Large intestine (tissue), 3 donors: ENCODE results near the gene RPL9. TPM values are rescaled to one million over a fixed set of nuclear protein-coding genes. Genes with fewer than 3 reads are reported as not detected.

ENCODE experiments used
- DNase-seq, 2 donors: peaks; one replicate each; pipeline versions ENCODE4 v3.0.0 to v3.0.0-alpha.2; 2013
- H3K27ac ChIP-seq: one replicate; pipeline ENCODE4 v1.5.1; 2013; ENCODE audit warnings: low read length
- H3K27me3 ChIP-seq: 2 replicates; pipeline ENCODE4 v1.6.1; 2013; ENCODE audit warnings: low read length; ENCODE audit not compliant: control insufficient read depth, insufficient read depth
- H3K36me3 ChIP-seq: 2 replicates; pipeline ENCODE4 v1.6.1; 2013; ENCODE audit warnings: low read length; ENCODE audit not compliant: control insufficient read depth, insufficient read depth
- H3K4me1 ChIP-seq: one replicate; pipeline ENCODE4 v1.6.1; 2013; ENCODE audit warnings: low read length; ENCODE audit not compliant: control insufficient read depth, insufficient read depth
- H3K4me3 ChIP-seq: one replicate; pipeline ENCODE4 v1.5.1; 2013; ENCODE audit warnings: low read length
- H3K9me3 ChIP-seq: one replicate; pipeline ENCODE4 v1.6.1; 2013; ENCODE audit warnings: mild to moderate bottlenecking, low read depth, low read length, moderate library complexity; ENCODE audit not compliant: control insufficient read depth
- WGBS: methylation state at CpG from one replicate; pipeline ENCODE4 v1.1.5; 2013; ENCODE audit warnings: low lambda C conversion rate; ENCODE audit not compliant: insufficient coverage; 5-methylcytosine and 5-hydroxymethylcytosine counted together
- polyA plus RNA-seq: library from polyadenylated mRNA; unstranded; fragments of 120-200 nt; gene quantifications from one replicate; pipeline ENCODE4 v1.2.1, GENCODE V29; 2013

The RPL9 gene
- polyA plus RNA-seq, 1 donor, result 1,880 TPM

DNA sequence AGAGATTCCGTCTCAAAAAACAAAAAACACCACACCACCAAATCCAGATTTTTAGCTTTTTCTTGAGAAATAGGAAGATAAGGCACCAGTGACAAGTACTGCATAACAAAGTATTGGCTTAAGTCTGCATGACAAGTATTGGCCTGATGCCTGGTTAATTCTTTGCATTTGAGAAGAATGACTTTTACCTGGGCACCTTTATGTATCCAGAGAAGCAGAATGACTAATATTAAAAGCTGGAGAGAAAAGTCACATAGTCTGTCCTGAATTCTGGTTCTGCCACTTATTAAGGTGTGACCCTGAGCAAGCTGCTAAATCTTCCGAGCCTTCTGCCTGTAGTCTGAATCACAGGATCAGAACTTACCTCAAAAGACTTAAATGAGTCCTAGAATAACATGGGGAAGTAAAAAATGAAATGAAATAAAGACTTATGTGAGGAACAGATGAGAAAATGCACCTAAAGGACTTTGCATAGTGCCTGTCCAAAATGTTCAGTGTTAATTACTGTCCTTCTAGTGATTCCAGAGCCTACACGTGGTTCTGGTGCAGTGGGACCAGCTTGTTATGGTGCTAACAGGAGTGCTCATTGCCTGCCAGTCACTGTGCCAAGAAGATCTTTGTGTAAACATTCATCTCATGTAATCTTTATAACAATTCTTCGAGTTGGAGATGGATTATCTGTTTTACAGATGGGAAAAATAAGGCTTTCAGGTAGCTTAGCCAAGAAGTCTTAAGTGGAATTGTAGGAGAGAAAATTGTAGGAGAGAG lies 36.9 kb upstream of the RPL9 start:
- no peak for DNase-seq
- Histone ChIP-seq H3K36me3 (peaks cover 13% of the 10 kb centered on the region), H3K4me1 (no peaks in the 10 kb centered on the region), H3K4me3 (no peak overlapping the region), H3K27ac (no peak overlapping the region), H3K27me3 (no peaks in the 10 kb centered on the region), H3K9me3 (no peaks in the 10 kb centered on the region)
- WGBS, result 60% methylated on average over 1 of the region's 4 CpGs

DNA sequence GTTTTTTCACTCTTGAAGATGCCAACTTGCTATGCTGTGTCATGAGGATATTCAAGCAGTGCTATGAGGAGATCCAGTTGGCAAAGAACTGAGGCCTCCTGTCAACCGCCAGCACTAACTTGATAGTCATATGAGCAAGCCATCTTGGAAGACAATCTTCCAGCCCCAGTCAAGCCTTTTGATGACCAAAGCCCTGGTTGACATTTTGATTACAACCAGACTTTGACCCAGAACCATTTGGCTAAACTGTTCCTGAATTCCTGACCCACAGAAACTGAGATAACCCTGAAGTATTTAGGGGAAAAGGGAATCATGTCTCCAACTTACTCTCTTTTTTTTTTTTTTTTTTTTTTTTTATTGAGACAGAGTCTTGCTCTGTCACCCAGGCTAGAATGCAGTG lies 35.6 kb upstream of the RPL9 start:
- WGBS, result no CpG with 5 or more reads among the region's 1 CpG
- H3K36me3 ChIP-seq, result peaks cover 8% of the 10 kb centered on the region
- peak; percentile 21 to 26 for DNase-seq

DNA sequence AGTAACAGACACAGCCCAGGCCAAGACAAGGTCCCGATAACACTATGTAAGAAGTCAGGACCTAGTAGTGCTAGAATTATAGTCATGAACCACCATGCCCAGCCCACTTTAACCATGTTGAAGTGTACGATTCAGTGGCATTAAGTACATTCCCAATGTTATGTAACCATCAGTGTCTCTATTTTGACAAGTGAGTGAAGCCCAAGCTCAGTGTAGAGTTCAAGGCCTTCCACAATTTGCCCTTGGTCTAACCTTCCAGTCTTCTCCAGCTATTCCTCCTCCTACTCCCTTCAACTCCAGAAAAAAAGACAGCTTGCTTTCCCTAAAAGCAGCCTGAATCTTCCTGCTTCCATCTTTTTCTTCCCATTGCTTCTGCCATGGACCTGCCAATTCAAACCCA lies 31.6 kb upstream of the RPL9 start:
- no peak overlapping the region for H3K4me3 ChIP-seq
- H3K4me1 ChIP-seq, result peaks cover 9% of the 10 kb centered on the region
- H3K9me3 ChIP-seq, result no peaks in the 10 kb centered on the region
- no peaks in the 10 kb centered on the region for H3K36me3 ChIP-seq
- no CpG with 5 or more reads among the region's 2 CpGs for WGBS
- H3K27ac ChIP-seq, result no peak overlapping the region
- no peak for DNase-seq
- no peaks in the 10 kb centered on the region for H3K27me3 ChIP-seq

More for the DNA sequence above, 35.6 kb upstream of the RPL9 start:
- no peaks in the 10 kb centered on the region for H3K4me1 ChIP-seq
- H3K4me3 ChIP-seq, result no peak overlapping the region
- H3K27me3 ChIP-seq, result no peaks in the 10 kb centered on the region
- no peak overlapping the region for H3K27ac ChIP-seq
- H3K9me3 ChIP-seq, result no peaks in the 10 kb centered on the region

DNA sequence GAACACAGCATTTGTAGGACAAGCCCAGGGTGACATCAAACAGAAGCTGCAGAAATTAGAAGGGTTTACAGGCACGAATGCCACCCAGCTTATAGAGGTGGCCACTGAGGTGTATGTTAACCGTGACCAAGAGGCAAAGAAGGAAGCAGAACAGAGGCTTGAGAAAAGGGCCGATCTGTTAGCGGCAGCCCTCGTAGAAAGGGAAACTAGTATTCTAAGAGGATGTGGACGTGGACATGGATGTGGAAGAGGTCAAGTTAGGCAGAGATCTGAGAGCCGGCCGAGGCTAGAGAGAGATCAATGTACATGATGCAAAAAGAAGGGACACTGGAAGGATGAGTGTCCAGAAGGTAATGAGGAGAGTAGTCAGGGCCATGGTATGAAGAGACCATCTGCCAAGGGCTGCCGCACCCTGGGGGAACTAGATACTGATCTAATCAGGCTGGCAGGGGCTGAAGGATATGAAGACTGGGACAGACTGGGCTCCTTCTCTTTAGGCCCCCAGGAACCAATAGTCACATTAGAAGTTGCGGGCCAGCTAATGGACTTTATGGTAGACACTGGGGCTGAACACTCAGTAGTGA lies 27.6 kb upstream of the RPL9 start:
- H3K4me3 ChIP-seq, result no peak overlapping the region
- H3K4me1 ChIP-seq, result peaks cover 9% of the 10 kb centered on the region
- no peak overlapping the region for H3K27ac ChIP-seq
- no peaks in the 10 kb centered on the region for H3K27me3 ChIP-seq
- DNase-seq, result no peak
- WGBS, result 94% methylated on average over 6 of the region's 10 CpGs
- no peaks in the 10 kb centered on the region for H3K36me3 ChIP-seq
- peaks cover 6% of the 10 kb centered on the region for H3K9me3 ChIP-seq

DNA sequence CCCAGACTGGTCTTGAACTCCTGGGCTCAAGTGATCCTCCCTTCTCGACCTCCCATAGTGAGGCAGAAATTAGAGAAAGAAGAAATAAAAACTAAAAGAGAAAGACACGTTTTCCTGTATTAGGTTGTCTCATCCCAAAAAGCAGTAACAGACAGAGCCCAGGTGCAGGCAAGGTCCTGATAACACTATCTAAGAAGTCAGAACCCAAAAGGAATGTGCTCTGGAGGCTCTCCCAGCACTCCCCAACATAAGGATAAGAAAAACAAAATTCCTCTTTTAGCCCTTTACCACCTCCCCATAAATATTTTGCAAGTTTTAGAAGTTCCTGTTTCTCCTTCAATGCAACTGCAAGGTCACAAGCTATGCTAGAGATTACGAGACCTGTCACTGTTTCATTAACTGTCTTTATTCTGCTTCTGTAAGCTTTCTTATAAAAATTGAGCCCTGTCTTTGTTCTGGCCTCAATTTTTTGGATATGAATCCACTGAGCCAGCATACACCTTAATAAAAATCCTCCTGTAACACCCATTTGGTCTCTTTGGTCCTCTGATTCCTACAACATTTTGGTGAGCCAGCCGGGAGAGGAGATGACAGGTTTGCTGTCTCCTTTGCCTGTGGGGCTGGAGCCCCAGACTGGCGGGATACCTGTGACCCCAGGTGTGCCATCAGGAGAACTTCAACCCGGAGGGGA lies 26.0 kb upstream of the RPL9 start:
- Histone ChIP-seq H3K9me3 (peaks cover 6% of the 10 kb centered on the region), H3K4me1 (peaks cover 9% of the 10 kb centered on the region), H3K36me3 (no peaks in the 10 kb centered on the region), H3K27ac (no peak overlapping the region), H3K4me3 (no peak overlapping the region), H3K27me3 (no peaks in the 10 kb centered on the region)
- DNase-seq, result no peak
- 100% methylated on average over 1 of the region's 6 CpGs for WGBS

DNA sequence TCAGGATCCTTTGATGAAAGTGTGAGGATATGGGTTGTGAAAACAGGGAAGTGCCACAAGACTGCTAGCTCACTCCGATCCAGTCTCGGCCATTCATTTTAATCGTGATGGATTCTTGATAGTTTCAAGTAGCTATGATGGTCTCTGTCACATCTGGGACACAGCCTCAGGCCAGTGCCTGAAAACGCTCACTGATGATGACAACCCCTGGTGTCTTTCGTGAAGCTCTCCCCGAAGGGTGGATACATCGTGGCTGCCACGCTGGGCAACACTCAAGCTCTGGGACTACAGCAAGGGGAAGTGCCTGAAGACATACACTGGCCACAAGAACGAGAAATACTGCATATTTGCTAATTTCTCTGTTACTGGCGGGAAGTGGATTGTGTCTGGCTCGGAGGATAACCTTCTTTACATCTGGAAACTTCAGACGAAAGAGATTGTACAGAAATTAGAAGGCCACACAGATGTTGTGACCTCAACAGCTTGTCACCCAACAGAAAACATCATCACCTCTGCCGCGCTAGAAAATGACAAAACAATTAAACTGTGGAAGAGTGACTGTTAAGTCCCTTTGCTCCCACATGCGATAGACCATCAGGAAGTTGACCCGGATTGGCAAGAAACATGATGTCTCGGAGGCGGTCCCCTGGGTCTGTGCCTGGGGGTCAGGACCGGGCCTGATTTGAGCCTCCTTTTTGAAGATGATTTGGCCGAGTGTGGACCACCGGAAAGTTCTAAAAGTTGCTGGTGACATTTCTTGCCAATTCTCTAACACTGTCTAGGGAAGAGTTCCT lies 22.4 kb upstream of the RPL9 start:
- no CpG with 5 or more reads among the region's 21 CpGs for WGBS
- Histone ChIP-seq H3K27me3 (no peaks in the 10 kb centered on the region), H3K27ac (no peak overlapping the region), H3K36me3 (no peaks in the 10 kb centered on the region), H3K4me1 (no peaks in the 10 kb centered on the region), H3K9me3 (peaks cover 6% of the 10 kb centered on the region), H3K4me3 (no peak overlapping the region)
- no peak for DNase-seq

DNA sequence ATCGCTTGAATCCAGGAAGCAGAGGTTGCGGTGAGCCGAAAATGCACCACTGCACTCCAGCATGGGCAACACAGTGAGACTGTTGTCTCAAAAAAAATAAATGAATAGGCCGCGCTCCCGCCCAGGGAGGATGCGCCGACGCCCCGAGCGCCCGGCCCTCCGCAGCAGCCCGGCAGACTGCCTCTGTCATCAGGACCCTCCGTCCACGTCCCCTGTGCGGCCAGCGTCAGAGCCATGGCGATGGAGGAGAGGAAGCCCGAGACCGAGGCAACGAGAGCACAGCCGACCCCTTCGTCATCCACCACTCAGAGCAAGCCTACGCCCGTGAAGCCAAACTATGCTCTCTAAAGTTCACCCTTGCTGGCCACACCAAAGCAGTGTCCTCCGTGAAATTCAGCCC lies 21.5 kb upstream of the RPL9 start:
- Histone ChIP-seq H3K4me1 (no peaks in the 10 kb centered on the region), H3K27me3 (no peaks in the 10 kb centered on the region), H3K27ac (no peak overlapping the region), H3K9me3 (peaks cover 6% of the 10 kb centered on the region), H3K4me3 (no peak overlapping the region), H3K36me3 (no peaks in the 10 kb centered on the region)
- no CpG with 5 or more reads among the region's 27 CpGs for WGBS
- DNase-seq, result no peak

DNA sequence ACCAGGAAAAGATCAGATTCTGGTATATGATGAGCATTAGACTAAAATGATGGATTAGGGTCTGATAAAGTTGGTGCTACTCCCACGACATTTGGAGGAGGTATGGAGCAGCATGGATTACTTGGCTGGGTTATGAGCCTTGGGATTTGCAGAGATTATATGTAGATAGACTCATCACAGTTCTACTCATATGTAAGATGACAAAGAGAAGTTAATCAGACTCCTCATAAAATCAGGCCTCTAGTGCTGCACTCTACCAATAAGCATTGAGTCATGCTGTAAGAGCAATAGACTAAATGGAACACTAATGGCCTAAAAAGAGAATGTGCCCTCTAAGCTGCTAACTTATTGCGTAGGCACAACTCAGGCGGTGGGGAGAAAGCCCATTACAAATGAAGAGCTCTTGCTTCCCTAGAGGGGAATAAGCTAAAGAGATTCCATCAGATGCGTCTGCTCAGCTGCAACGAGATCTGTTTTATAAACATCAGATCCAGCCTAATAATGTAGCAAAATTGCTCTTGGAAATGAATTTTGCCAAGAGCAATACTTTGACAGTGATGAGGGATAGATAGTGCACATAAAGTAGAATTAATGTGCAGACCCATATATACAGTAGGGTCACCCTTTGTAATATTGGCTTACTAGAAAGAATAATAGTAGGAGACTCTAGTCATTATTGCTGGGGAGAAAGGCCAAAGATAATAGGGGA lies 17.6 kb upstream of the RPL9 start:
- no CpG with 5 or more reads among the region's 5 CpGs for WGBS
- H3K9me3 ChIP-seq, result no peaks in the 10 kb centered on the region
- H3K4me3 ChIP-seq, result no peak overlapping the region
- H3K27me3 ChIP-seq, result no peaks in the 10 kb centered on the region
- H3K4me1 ChIP-seq, result no peaks in the 10 kb centered on the region
- DNase-seq, result no peak
- H3K36me3 ChIP-seq, result peaks cover 5% of the 10 kb centered on the region
- no peak overlapping the region for H3K27ac ChIP-seq

DNA sequence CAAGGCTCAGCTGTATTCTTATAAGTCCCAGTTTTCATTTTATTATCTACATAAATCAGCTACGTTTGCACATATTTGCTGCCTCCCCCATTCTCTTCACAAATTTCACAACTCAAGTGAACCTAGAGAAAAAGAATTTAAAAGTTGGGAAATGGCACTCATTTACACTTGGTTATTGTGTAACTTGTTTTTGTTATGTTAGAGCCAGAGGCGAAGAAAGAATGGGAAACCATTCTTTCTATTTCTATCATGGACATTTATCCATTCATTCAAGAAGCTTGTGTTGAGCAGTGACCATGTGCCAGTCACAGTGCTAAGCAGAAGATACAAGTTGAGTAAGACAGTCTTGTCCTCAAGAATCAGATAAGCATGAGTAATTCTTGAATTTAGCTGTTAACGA lies 13.7 kb upstream of the RPL9 start:
- 79% methylated on average over 2 of the region's 3 CpGs for WGBS
- Histone ChIP-seq H3K27me3 (no peaks in the 10 kb centered on the region), H3K36me3 (peaks cover 7% of the 10 kb centered on the region), H3K4me1 (peaks cover 3% of the 10 kb centered on the region), H3K4me3 (no peak overlapping the region), H3K9me3 (no peaks in the 10 kb centered on the region), H3K27ac (no peak overlapping the region)
- no peak for DNase-seq

DNA sequence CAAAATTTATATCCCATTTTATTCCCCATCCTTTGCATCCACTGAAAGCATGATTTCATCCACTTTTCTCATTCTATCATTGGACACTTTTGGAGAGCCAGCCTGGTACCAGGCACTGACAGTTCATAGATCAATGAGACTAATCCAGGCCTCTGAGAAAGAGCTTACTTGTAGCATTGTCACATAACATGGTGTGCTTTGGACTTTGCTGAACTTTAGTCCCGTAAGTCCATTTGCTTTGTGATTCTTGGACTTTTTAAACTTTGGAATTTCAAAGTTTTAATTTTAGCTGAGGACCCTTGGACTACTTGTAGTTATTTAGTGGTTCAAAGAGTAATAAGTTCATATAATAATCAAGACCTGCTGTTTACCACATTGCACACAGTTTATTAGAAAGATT lies 11.7 kb upstream of the RPL9 start:
- H3K4me3 ChIP-seq, result no peak overlapping the region
- no peaks in the 10 kb centered on the region for H3K9me3 ChIP-seq
- no peaks in the 10 kb centered on the region for H3K27me3 ChIP-seq
- H3K4me1 ChIP-seq, result peaks cover 3% of the 10 kb centered on the region
- DNase-seq, result peak; percentile 35 to 67
- peaks cover 11% of the 10 kb centered on the region for H3K36me3 ChIP-seq
- WGBS, result no CpG with 5 or more reads among the region's 1 CpG
- peak overlapping the region; percentile 79 for H3K27ac ChIP-seq
